H1 (cell line): ENCODE results near the gene DHX29. TPM values are rescaled to one million over a fixed set of nuclear protein-coding genes. Genes with fewer than 3 reads are reported as not detected.

Experiments
- CTCF ChIA-PET: fragments of 300-600 bp; sonication (Branson Sonifier 250); formaldehyde crosslinking; loops from one replicate; lab custom pipeline; 2021; ENCODE audit not compliant: partially characterized antibody; lab: Charles Lee
- POLR2A ChIA-PET: fragments of 300-600 bp; sonication (Branson Sonifier 250); formaldehyde crosslinking; loops from one replicate; lab custom pipeline; 2021; ENCODE audit warnings: inconsistent platforms; ENCODE audit not compliant: partially characterized antibody; lab: Charles Lee
- DNase-seq, 2 experiments: peaks; one replicate each; pipeline versions ENCODE4 v3.0.0 to v3.0.0-alpha.2; 2010 to 2022; ENCODE audit warnings: low spot score in 2 of 2, low read depth in 1 of 2, mixed read lengths in 1 of 2
- FAIRE-seq: peaks from 2 replicates; lab custom pipeline; 2011; peaks lifted over from hg19 to GRCh38; lab: Jason Lieb, UNC
- H2AFZ ChIP-seq: 2 replicates; pipeline ENCODE4 v1.8.1; 2012; ENCODE audit warnings: low read length, inconsistent platforms
- H2AK5ac ChIP-seq: 2 replicates; pipeline ENCODE4 v1.6.1; 2013; ENCODE audit warnings: low read depth, low read length
- H2BK120ac ChIP-seq: replicated peaks from 2 replicates; pipeline ENCODE3; 2013; ENCODE audit warnings: low read depth, low read length, inconsistent platforms
- H2BK12ac ChIP-seq: 2 replicates; pipeline ENCODE4 v1.6.1; 2013; ENCODE audit warnings: low read depth, low read length
- H2BK15ac ChIP-seq: 2 replicates; pipeline ENCODE4 v1.6.1; 2013; ENCODE audit warnings: low read length
- H2BK20ac ChIP-seq: 2 replicates; pipeline ENCODE4 v1.6.1; 2013; ENCODE audit warnings: low read length
- H2BK5ac ChIP-seq: 2 replicates; pipeline ENCODE4 v1.6.1; 2013; ENCODE audit warnings: low read depth, low read length
- H3K14ac ChIP-seq: 2 replicates; pipeline ENCODE4 v1.6.1; 2013; ENCODE audit warnings: inconsistent platforms; ENCODE audit not compliant: insufficient read length
- H3K18ac ChIP-seq: 2 replicates; pipeline ENCODE4 v1.6.1; 2013; ENCODE audit warnings: low read length; ENCODE audit errors: extremely low read depth
- H3K23ac ChIP-seq: 2 replicates; pipeline ENCODE4 v1.6.1; 2013; ENCODE audit warnings: inconsistent platforms; ENCODE audit not compliant: insufficient read length
- H3K23me2 ChIP-seq: 2 replicates; pipeline ENCODE4 v1.6.1; 2013; ENCODE audit warnings: low read depth, low read length
- H3K27ac ChIP-seq: 2 replicates; pipeline ENCODE4 v1.6.1; 2011; ENCODE audit warnings: low read depth, low read length, inconsistent platforms
- H3K27me3 ChIP-seq, 4 experiments: replicated peaks in 1 of 4; 1 replicate in 1 of 4; 2 replicates in 3 of 4; pipeline versions ENCODE4 v1.6.1 to v1.8.1; 2011 to 2013; ENCODE audit warnings: low read length in 3 of 4, mild to moderate bottlenecking in 3 of 4, inconsistent platforms in 2 of 4, mixed read lengths in 2 of 4, moderate library complexity in 1 of 4; ENCODE audit not compliant: control insufficient read depth in 3 of 4, insufficient read depth in 3 of 4; ENCODE audit errors: extremely low read depth in 1 of 4
- H3K36me3 ChIP-seq, 4 experiments: 2 replicates each; pipeline versions ENCODE4 v1.6.1 to v1.8.1; 2011 to 2013; ENCODE audit warnings: mild to moderate bottlenecking in 4 of 4, low read length in 3 of 4, moderate library complexity in 2 of 4, control low read depth in 1 of 4, inconsistent platforms in 1 of 4; ENCODE audit not compliant: insufficient read depth in 4 of 4, control insufficient read depth in 2 of 4
- H3K4ac ChIP-seq: replicated peaks from 2 replicates; pipeline ENCODE3; 2013; ENCODE audit warnings: low read length, low read depth, mixed read lengths, inconsistent platforms; ENCODE audit not compliant: insufficient read length
- H3K4me1 ChIP-seq, 4 experiments: replicated peaks in 1 of 4; 1 replicate in 1 of 4; 2 replicates in 3 of 4; pipeline versions ENCODE4 v1.6.1 to v1.8.1; 2011 to 2013; ENCODE audit warnings: low read length in 3 of 4, inconsistent platforms in 2 of 4, mixed read lengths in 1 of 4; ENCODE audit not compliant: insufficient read depth in 4 of 4, control insufficient read depth in 3 of 4
- H3K4me2 ChIP-seq, 2 experiments: 2 replicates each; pipeline versions ENCODE4 v1.6.1 to v1.8.1; 2011 to 2013; ENCODE audit warnings: low read depth in 2 of 2, low read length in 2 of 2, control low read depth in 1 of 2, inconsistent platforms in 1 of 2, mild to moderate bottlenecking in 1 of 2; ENCODE audit not compliant: insufficient read depth in 1 of 2
- H3K4me3 ChIP-seq, 4 experiments: fragments of 200-600, 300-600 bp in 1 of 4; sonication (generic), shearing (Covaris generic), sonication (Bioruptor Twin) in 1 of 4; 2 replicates each; pipeline versions ENCODE4 v1.5.1 to v1.8.1; 2011 to 2016; ENCODE audit warnings: low read length in 4 of 4, low read depth in 3 of 4, control low read depth in 2 of 4, inconsistent platforms in 2 of 4, mild to moderate bottlenecking in 2 of 4, mixed read lengths in 1 of 4, moderate library complexity in 1 of 4; ENCODE audit not compliant: insufficient read depth in 2 of 4; ENCODE audit errors: extremely low read depth in 1 of 4
- H3K56ac ChIP-seq: replicated peaks from 2 replicates; pipeline ENCODE3; 2013; ENCODE audit warnings: low read depth, mild to moderate bottlenecking, mixed read lengths, low read length, inconsistent platforms; ENCODE audit not compliant: insufficient read length
- H3K79me1 ChIP-seq: 2 replicates; pipeline ENCODE4 v1.6.1; 2013; ENCODE audit warnings: low read depth, low read length, control low read depth
- H3K79me2 ChIP-seq, 2 experiments: 2 replicates each; pipeline versions ENCODE4 v1.6.1 to v1.8.1; 2012 to 2013; ENCODE audit warnings: low read length in 2 of 2, mild to moderate bottlenecking in 2 of 2, inconsistent platforms in 1 of 2; ENCODE audit not compliant: insufficient read depth in 2 of 2, control insufficient read depth in 1 of 2
- H3K9ac ChIP-seq, 4 experiments: replicated peaks in 1 of 4; 1 replicate in 1 of 4; 2 replicates in 3 of 4; pipeline versions ENCODE4 v1.6.1 to v1.8.1; 2011 to 2013; ENCODE audit warnings: low read depth in 3 of 4, low read length in 3 of 4, control low read depth in 2 of 4, mild to moderate bottlenecking in 2 of 4, moderate library complexity in 2 of 4, inconsistent platforms in 1 of 4; ENCODE audit errors: extremely low read depth in 1 of 4
- H3K9me3 ChIP-seq, 2 experiments: 2 replicates each; pipeline versions ENCODE4 v1.6.1 to v1.8.1; 2012 to 2013; ENCODE audit warnings: mild to moderate bottlenecking in 2 of 2, moderate library complexity in 2 of 2, control low read depth in 1 of 2, inconsistent platforms in 1 of 2, low read depth in 1 of 2, low read length in 1 of 2, mixed read lengths in 1 of 2; ENCODE audit not compliant: insufficient read depth in 2 of 2
- H4K20me1 ChIP-seq, 2 experiments: replicated peaks in 1 of 2; 2 replicates each; pipeline versions ENCODE3 to v1.8.1; 2011 to 2013; ENCODE audit warnings: inconsistent platforms in 2 of 2, low read length in 2 of 2, mild to moderate bottlenecking in 1 of 2; ENCODE audit not compliant: insufficient read depth in 2 of 2, control insufficient read depth in 1 of 2
- H4K5ac ChIP-seq: 2 replicates; pipeline ENCODE4 v1.6.1; 2013; ENCODE audit warnings: low read length, low read depth, mixed read lengths, inconsistent platforms; ENCODE audit not compliant: insufficient read length
- H4K8ac ChIP-seq: 2 replicates; pipeline ENCODE4 v1.8.0; 2013; ENCODE audit warnings: mild to moderate bottlenecking, moderate library complexity, low read length, inconsistent platforms; ENCODE audit not compliant: insufficient read depth; ENCODE audit errors: extremely low read depth
- H4K91ac ChIP-seq: replicated peaks from 2 replicates; pipeline ENCODE3; 2013; ENCODE audit warnings: low read length, mixed read lengths, inconsistent platforms; ENCODE audit not compliant: insufficient read length
- E2F6 ChIP-seq: IDR thresholded peaks from 2 replicates; pipeline ENCODE4 v1.6.1; 2012; ENCODE audit warnings: inconsistent platforms
- MAX ChIP-seq: IDR thresholded peaks from 2 replicates; pipeline ENCODE4 v1.6.1; 2012; ENCODE audit warnings: inconsistent platforms
- SAP30 ChIP-seq: fragments of 300-600 bp; sonication (generic); IDR thresholded peaks from 2 replicates; pipeline ENCODE4 v1.7.1; 2012; ENCODE audit warnings: low read length, moderate library complexity, mild to moderate bottlenecking, inconsistent platforms; ENCODE audit not compliant: insufficient read depth, insufficient replicate concordance
- WGBS, 2 experiments: shearing (Covaris generic) in 1 of 2; methylation state at CpG; one replicate each; pipeline versions ENCODE4 v1.1.6 to v1.1.7; 2013 to 2015; ENCODE audit warnings: low lambda C conversion rate in 2 of 2, mixed read lengths in 2 of 2, inconsistent platforms in 1 of 2, low coverage in 1 of 2, missing lambda C conversion rate in 1 of 2; ENCODE audit not compliant: insufficient replicate concordance in 2 of 2, insufficient coverage in 1 of 2, insufficient read length in 1 of 2; ENCODE audit errors: extremely low coverage in 1 of 2, missing lambda C conversion rate in 1 of 2; 5-methylcytosine and 5-hydroxymethylcytosine counted together
- polyA plus RNA-seq, 7 experiments: library from polyadenylated mRNA; depleted of rRNA in 3 of 7; stranded (reverse) in 5 of 7; unstranded in 2 of 7; fragments of >200 nt in 5 of 7; fragments of 200-250 nt in 2 of 7; gene quantifications; 1 replicate in 5 of 7; 2 replicates in 1 of 7; 4 replicates in 1 of 7; pipeline versions ENCODE4 v1.2.1 to v1.2.3, GENCODE V29; 2011 to 2013; ENCODE audit warnings: missing spikeins in 2 of 7, mixed read lengths in 2 of 7
- total RNA-seq: library from RNA; stranded (reverse); fragmentation: NEBNext Ultra II Directional; extraction: Animal tissue kit (Norgen Biotek cat#: 25700); gene quantifications from 2 replicates; pipeline ENCODE4 v1.2.1, GENCODE V29; 2021

The DHX29 gene
- total and polyA plus RNA-seq, 2 of the 8 experiments (the other 6 are each of a cell fraction or from before 2014, with no cell fraction given) = 3.4 to 32.1 TPM

GRCh38 chr5:55306641-55307382 lies 682 bp downstream of the DHX29 start:
- Histone ChIP-seq H3K27ac (no peak overlapping the region; the same call in 1 of the 2 replicates), H2AK5ac (no peak overlapping the region), H3K4me1 (peaks cover 0 to 2% (median 2%) of the 10 kb centered on the region in 4 experiments; a peak in 4 of 7 replicates), H2AFZ (0 out of 2 replicates have a peak overlapping the region, but pooled peaks have one; percentile 7), H2BK15ac (no peak overlapping the region), H3K9me3 (no peaks in the 10 kb centered on the region), H3K23ac (no peak overlapping the region), H2BK12ac (no peak overlapping the region), H3K79me1 (peaks cover 6% of the 10 kb centered on the region), H3K14ac (no peak overlapping the region), H3K18ac (no peak overlapping the region), H2BK120ac (no peak overlapping the region), H3K4me2 (peak overlapping the region; percentile 72 to 92), H3K79me2 (peaks cover 12 to 82% of the 10 kb centered on the region in 2 experiments), H3K4ac (no peak overlapping the region), H4K20me1 (peaks cover 0 to 4% of the 10 kb centered on the region in 2 experiments), H2BK5ac (no peak overlapping the region), H3K56ac (peak overlapping the region; percentile 95), H3K27me3 (no peaks in the 10 kb centered on the region), H3K23me2 (peaks cover 6% of the 10 kb centered on the region), H3K9ac (peak overlapping the region; percentile 43 to 96 (median 90)), H3K4me3 (peak overlapping the region; percentile 79 to 88 (median 85)), H4K91ac (no peak overlapping the region), H2BK20ac (no peak overlapping the region), H4K5ac (no peak overlapping the region), H4K8ac (no peak overlapping the region; the same call in 1 of the 2 replicates), H3K36me3 (peaks cover 0 to 4% (median 0%) of the 10 kb centered on the region in 4 experiments; a peak in 1 of 8 replicates)
- 40% methylated on average over 12 of the region's 12 CpGs; no CpG with 5 or more reads in 1 of the 2 experiments for WGBS, 2 experiments
- TF ChIP-seq SAP30 = peak; percentile 51
- no peak for TF ChIP-seq MAX
- no peak for TF ChIP-seq E2F6
- DNase-seq (no peak), FAIRE-seq (no peak)
- ChIA-PET POLR2A (interaction anchor here (0.6 to 1.8 kb wide), 7 partner anchors 9 to 531 kb away, joined by 3 to 8 read pairs (median 3); partner anchors contain the start of gene CCNO), CTCF (interaction anchor here (0.5 to 1.2 kb wide), 5 partner anchors 9 to 99 kb away, joined by 3 read pairs; no protein-coding TSS in a partner anchor)
